Fibroblast of lung (primary cell): ENCODE results near the gene DNAJA2. TPM values are rescaled to one million over a fixed set of nuclear protein-coding genes. Genes with fewer than 3 reads are reported as not detected.

Experiments used
- DNase-seq, 2 donors: peaks; one replicate each; pipeline versions ENCODE4 v3.0.0 to v3.0.0-alpha.2; 2010; ENCODE audit warnings: low read depth in 2 of 2
- H2AFZ ChIP-seq: 2 replicates; pipeline ENCODE4 v1.5.1; 2012; ENCODE audit warnings: low read length, control low read depth, inconsistent platforms
- H3K27ac ChIP-seq: 2 replicates; pipeline ENCODE4 v1.5.1; 2011; ENCODE audit warnings: low read length, control low read depth; ENCODE audit not compliant: insufficient read depth
- H3K27me3 ChIP-seq: 2 replicates; pipeline ENCODE4 v1.5.1; 2011; ENCODE audit warnings: mild to moderate bottlenecking, low read length; ENCODE audit not compliant: control insufficient read depth, insufficient read depth
- H3K36me3 ChIP-seq: 2 replicates; pipeline ENCODE4 v1.5.1; 2011; ENCODE audit warnings: low read length; ENCODE audit not compliant: control insufficient read depth, insufficient read depth
- H3K4me1 ChIP-seq: 2 replicates; pipeline ENCODE4 v1.5.1; 2011; ENCODE audit warnings: low read length; ENCODE audit not compliant: control insufficient read depth, insufficient read depth; ENCODE audit errors: extremely low read depth
- H3K4me2 ChIP-seq: 2 replicates; pipeline ENCODE4 v1.5.1; 2011; ENCODE audit warnings: low read length, control low read depth; ENCODE audit not compliant: insufficient read depth; ENCODE audit errors: extremely low read depth
- H3K4me3 ChIP-seq, 4 experiments: fragments of 200-600 bp in 1 of 4; sonication (generic) in 1 of 4; replicated peaks in 1 of 4; 2 replicates each; pipeline ENCODE4 v1.5.1; 2011 to 2016; ENCODE audit warnings: low read length in 4 of 4, low read depth in 3 of 4, mild to moderate bottlenecking in 3 of 4, control low read depth in 2 of 4, inconsistent platforms in 1 of 4, mixed read lengths in 1 of 4; ENCODE audit not compliant: insufficient read depth in 1 of 4; ENCODE audit errors: control extremely low read depth in 1 of 4
- H3K79me2 ChIP-seq: 2 replicates; pipeline ENCODE4 v1.5.1; 2012; ENCODE audit warnings: mild to moderate bottlenecking, low read length, inconsistent platforms; ENCODE audit not compliant: control insufficient read depth, insufficient read depth
- H3K9ac ChIP-seq: 2 replicates; pipeline ENCODE4 v1.5.1; 2011; ENCODE audit warnings: mild to moderate bottlenecking, low read length, control low read depth; ENCODE audit not compliant: insufficient read depth
- H3K9me3 ChIP-seq: 2 replicates; pipeline ENCODE4 v1.5.1; 2012; ENCODE audit warnings: low read depth, low read length; ENCODE audit not compliant: control insufficient read depth, insufficient read depth
- H4K20me1 ChIP-seq: 2 replicates; pipeline ENCODE4 v1.5.1; 2011; ENCODE audit warnings: low read length; ENCODE audit not compliant: control insufficient read depth, insufficient read depth; ENCODE audit errors: extremely low read depth
- EZH2 ChIP-seq: IDR thresholded peaks from 2 replicates; pipeline ENCODE4 v1.5.1; 2012; ENCODE audit warnings: low read length, control low read depth, mild to moderate bottlenecking; ENCODE audit errors: missing control alignments
- polyA plus RNA-seq, 2 donors: library from polyadenylated mRNA; depleted of rRNA in 1 of 2; stranded (reverse) in 1 of 2; unstranded in 1 of 2; fragments of >200 nt; gene quantifications; 2 replicates each; pipeline ENCODE4 v1.2.1, GENCODE V29; 2011 to 2012; ENCODE audit warnings: missing spikeins in 1 of 2
- total RNA-seq: library from RNA; depleted of rRNA; stranded (reverse); fragments of >200 nt; gene quantifications from 2 replicates; pipeline ENCODE4 v1.2.1, GENCODE V29; 2014
- TF ChIP-seq, protein P1 (sequence below), 2 donors: IDR thresholded peaks in 1 of 2; conservative IDR thresholded peaks in 1 of 2; 1 replicate in 1 of 2; 2 replicates in 1 of 2; pipeline ENCODE4 v1.5.1; 2011 to 2012; ENCODE audit warnings: low read length in 2 of 2, control low read depth in 1 of 2, inconsistent platforms in 1 of 2, low read depth in 1 of 2, mild to moderate bottlenecking in 1 of 2

The DNAJA2 gene
- total and polyA plus RNA-seq, 2 donors (not counting 1 experiment from before 2014, with no cell fraction given) = 32.5 to 78.3 TPM

DNA sequence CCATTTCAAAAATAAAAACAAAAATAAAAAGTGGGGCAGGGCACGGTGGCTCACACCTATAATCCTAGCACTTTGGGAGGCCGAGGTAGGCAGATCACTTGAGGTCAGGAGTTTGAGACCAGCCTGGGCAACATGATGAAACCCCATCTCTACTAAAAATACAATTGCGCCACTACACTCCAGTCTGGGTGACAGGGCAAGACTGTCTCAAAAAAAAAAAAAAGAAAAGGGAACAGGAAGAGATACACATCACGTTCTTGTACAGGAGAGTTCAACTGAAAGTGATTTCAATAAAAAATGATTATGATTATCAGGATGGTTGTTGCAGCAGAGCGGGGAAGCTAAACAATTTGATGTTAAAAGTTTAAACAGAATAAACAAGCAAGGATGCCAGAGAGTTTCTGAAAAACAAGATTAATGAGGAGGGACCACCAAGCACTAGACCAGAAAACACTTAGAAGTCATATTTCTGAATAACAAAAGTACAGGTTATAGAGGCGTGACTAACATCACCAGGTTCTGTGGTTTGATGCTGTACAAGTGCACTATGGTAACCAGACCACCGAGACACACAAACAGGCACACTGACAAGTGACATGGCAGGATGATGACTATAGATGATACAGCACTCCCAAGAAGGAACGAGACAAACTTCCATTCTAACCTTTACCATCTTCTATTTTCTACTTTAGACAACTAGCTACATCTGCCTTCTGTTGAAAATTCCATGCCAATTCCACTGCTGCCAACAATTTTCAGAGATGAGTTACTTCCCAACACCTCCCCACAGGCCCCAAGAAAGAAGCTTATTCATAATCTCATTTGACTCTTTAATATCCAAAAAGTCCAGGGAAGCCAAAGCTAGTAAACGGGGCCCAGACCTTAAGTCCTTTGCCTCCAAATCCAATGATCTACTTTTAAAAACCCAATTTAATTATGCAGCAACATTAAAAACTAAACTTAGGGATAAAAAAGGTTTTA, 11.8 kb downstream of the DNAJA2 start:
- peak overlapping the region; percentile 13 for H3K27ac ChIP-seq
- H3K27me3 ChIP-seq = no peaks in the 10 kb centered on the region
- no peak for TF ChIP-seq EZH2
- TF ChIP-seq, protein P1, sequence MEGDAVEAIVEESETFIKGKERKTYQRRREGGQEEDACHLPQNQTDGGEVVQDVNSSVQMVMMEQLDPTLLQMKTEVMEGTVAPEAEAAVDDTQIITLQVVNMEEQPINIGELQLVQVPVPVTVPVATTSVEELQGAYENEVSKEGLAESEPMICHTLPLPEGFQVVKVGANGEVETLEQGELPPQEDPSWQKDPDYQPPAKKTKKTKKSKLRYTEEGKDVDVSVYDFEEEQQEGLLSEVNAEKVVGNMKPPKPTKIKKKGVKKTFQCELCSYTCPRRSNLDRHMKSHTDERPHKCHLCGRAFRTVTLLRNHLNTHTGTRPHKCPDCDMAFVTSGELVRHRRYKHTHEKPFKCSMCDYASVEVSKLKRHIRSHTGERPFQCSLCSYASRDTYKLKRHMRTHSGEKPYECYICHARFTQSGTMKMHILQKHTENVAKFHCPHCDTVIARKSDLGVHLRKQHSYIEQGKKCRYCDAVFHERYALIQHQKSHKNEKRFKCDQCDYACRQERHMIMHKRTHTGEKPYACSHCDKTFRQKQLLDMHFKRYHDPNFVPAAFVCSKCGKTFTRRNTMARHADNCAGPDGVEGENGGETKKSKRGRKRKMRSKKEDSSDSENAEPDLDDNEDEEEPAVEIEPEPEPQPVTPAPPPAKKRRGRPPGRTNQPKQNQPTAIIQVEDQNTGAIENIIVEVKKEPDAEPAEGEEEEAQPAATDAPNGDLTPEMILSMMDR (conservative IDR thresholded peaks at IDR 0.05 in 1 of 2, IDR thresholded peaks at IDR 0.05 in 1 of 2; ENCODE audit: low read depth in 1 of 2, low read length in 2 of 2) = no peak
- H3K9ac ChIP-seq = no peak overlapping the region
- no peaks in the 10 kb centered on the region for H3K9me3 ChIP-seq
- peaks cover 18% of the 10 kb centered on the region for H3K79me2 ChIP-seq
- no peak overlapping the region for H3K4me3 ChIP-seq
- H3K4me1 ChIP-seq = peaks cover 8% of the 10 kb centered on the region
- no peak overlapping the region for H3K4me2 ChIP-seq
- peaks cover 10% of the 10 kb centered on the region for H3K36me3 ChIP-seq
- no peaks in the 10 kb centered on the region for H4K20me1 ChIP-seq
- peak in 1 of 2 donors; percentile 32 for DNase-seq
- no peak overlapping the region for H2AFZ ChIP-seq

DNA sequence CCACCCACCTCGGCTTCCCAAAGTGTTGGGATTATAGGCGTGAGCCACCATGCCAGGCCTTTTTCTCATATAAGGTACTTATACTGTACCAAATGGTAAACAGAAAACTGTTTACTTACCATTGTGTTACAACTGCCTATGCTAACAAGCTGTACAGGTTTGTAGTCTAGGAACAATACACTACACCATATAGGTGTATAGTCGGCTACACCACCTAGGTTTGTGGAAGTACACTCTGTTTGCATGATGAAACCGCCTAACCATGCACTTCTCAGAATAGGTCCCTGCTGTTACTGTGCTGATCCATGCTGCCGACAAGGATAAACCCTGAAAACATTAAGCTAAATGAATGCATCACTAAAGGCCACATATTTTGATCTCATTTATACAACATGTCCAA, 18.9 kb downstream of the DNAJA2 start:
- Histone ChIP-seq H3K79me2 (peaks cover 1% of the 10 kb centered on the region), H3K9ac (no peak overlapping the region), H3K9me3 (no peaks in the 10 kb centered on the region), H3K27me3 (no peaks in the 10 kb centered on the region), H3K4me1 (no peaks in the 10 kb centered on the region), H3K27ac (no peak overlapping the region), H3K36me3 (peaks cover 7% of the 10 kb centered on the region), H3K4me2 (no peak overlapping the region), H3K4me3 (no peak overlapping the region), H2AFZ (no peak overlapping the region), H4K20me1 (no peaks in the 10 kb centered on the region)
- no peak for DNase-seq
- TF ChIP-seq, protein P1 (conservative IDR thresholded peaks at IDR 0.05 in 1 of 2, IDR thresholded peaks at IDR 0.05 in 1 of 2; ENCODE audit: low read depth in 1 of 2, low read length in 2 of 2) = no peak

- no peak for TF ChIP-seq EZH2
- TF ChIP-seq, protein P1 (conservative IDR thresholded peaks at IDR 0.05 in 1 of 2, IDR thresholded peaks at IDR 0.05 in 1 of 2; ENCODE audit: low read depth in 1 of 2, low read length in 2 of 2) = no peak
- no peak overlapping the region for H3K4me2 ChIP-seq
- H2AFZ ChIP-seq = no peak overlapping the region
- H3K9me3 ChIP-seq = no peaks in the 10 kb centered on the region
- H3K4me3 ChIP-seq = no peak overlapping the region
- H3K4me1 ChIP-seq = no peaks in the 10 kb centered on the region
- H3K36me3 ChIP-seq = no peaks in the 10 kb centered on the region
- H3K27me3 ChIP-seq = no peaks in the 10 kb centered on the region
- no peak for DNase-seq
- no peaks in the 10 kb centered on the region for H3K79me2 ChIP-seq
- H4K20me1 ChIP-seq = no peaks in the 10 kb centered on the region
- H3K9ac ChIP-seq = no peak overlapping the region
- no peak overlapping the region for H3K27ac ChIP-seq
Measured at GRCh38 chr16:46950009-46950408, 23.5 kb downstream of the DNAJA2 start.
